NCI-H187 treated with DMSO at 0.1 percent for 48 hours (cell line): ENCODE measurements around the gene KCNG1.

Source experiments
- DNase-seq: peaks from one replicate; lab custom pipeline; 2025; lab: John Stamatoyannopoulos, UW

The KCNG1 gene

DNA sequence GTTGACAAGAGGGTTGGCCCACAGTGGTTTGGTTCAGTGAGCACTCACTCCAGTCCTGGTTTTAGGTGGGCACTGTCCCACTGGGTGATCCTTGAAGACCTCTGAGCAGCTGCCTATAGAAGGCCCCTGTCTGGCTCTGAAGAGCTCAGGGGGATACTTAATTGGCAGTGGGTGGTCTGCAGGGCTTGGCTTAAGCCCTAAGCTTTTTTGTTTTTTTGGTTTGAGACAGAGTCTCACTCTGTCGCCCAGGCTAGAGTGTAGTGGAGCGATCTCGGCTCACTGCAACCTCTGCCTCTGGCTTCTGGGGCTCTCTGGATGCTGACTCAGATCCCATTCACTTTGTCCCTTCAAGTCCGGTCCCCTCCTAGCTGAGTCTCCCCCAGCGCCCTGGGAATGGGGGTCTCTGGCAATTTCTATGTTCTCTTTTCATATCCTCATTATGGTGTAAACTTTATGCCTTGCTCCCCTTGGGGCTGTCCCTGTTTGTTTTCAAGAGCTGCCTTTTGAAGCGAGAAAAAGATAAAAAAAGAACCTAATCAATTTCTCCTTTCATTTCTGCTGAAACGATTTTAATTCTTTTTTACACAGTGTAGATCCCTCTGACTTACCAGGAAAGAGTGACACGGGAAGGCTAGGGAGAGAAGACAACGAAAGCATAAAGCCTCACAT, 12.2 kb upstream of the KCNG1 start:
- no peak for DNase-seq

DNA sequence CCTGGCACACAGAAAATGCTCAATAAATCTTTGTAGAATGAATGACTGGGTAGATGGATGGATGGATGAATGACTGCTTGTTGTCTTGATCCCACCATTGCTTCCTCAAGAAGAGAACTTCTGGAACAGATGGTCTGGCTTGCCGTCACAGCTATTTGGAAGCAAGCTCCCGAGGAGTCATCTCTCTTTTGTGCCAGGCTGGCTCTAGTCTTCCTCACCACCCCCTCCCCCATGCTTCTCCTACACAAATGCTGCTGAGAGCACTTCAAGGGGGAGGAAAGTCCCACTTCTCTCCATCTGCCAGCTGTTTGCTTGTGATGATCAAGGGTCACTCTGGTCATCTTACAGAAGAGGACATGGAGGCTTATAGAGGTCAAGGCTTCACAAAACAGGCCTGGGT, 11.6 kb upstream of the KCNG1 start:
- no peak for DNase-seq

DNA sequence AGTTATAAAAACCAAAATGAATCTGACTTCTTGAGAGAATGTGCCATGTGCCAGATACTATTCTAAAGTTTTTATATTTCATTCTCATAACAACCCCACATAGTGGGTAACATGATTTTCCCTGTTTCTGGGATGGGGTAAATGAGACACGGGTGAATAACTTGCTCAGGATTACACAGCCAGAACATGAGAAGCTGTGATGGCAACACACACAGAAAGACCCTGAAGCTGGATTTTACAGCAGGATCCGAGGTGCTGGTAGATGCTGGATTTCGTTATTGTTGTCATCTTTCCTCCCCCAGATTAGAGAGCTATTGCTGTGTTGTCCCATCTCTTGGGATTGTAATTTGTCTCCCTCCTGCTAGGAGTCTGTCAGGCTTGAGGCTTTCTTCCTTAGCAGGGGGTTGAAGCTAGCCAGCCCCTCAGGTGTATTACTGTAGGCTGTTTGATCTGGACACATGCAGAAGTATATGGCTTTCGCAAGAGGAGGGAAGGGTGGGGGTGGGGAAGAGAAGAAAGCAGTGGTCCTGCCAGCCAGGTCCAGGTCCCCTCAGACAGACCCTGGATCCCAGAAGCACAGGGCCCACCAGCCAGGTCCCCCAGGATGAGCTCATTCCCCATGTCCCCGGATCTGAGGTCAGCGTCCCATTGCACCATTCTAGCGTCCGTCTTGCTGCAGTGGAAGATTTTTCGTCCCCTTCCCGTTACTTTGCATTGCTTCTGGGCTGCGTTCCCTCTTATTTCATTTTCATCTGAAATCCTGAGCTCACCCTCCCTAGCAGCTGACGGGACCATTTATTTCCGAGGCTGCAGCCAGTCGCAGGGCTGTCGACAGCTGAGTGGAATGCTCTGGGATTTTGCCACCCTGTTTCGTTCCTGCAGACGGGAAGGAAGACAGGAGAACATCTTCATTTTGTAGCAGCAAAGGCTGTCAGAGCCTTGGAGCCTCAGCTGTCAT, 7.3 kb upstream of the KCNG1 start:
- no peak for DNase-seq

DNA sequence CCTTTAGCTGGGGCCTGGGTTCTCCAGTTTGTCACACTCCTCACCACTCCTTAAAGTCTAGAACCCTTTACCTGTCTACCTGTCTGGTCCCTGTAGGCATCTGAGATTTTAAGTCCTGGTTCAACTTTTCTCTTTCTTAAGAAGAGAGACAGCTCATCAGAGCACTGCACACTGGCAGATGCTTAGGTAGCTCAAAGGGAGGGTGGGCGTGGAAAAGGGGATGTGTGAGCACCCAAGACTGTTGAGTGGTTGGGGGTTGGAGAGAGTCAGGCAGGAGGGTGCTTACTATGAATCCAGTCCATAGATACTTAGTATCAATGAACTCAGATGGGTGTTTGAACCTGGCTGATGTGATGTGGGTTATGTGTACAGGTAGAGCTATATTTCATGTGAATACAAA, 6.6 kb upstream of the KCNG1 start:
- no peak for DNase-seq

DNA sequence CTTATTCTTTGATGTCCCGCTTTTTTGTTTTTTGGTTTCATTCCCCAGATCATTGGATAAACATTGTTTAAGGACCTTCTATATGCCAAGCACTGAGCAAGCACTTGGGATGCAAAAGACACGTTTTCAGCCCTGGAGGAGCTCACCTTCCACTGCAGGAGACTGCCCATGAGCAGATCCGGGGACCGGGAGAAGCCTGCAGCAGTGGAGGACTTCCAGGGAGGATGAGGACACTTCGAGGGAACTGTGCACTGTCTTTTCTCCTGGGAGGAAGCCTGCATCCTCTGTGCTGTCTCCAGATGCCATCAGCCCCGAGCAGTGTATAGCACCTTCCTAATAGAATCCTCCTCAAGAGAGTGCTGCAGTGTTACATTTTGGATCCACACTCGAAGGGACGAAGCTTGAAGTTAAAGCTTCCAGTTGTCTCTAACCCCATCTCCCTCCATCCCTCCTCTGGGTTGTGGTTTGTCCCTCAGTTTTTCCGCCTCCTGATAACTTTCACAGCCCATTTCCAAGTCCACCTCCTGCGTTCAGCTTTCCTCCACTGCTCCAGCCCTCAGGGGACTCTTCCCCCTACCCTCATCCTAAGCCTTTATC, 5.8 kb upstream of the KCNG1 start:
- no peak for DNase-seq

GRCh38 chr20:51027035-51027795, 4.3 kb upstream of the KCNG1 start:
- DNase-seq = no peak

DNA sequence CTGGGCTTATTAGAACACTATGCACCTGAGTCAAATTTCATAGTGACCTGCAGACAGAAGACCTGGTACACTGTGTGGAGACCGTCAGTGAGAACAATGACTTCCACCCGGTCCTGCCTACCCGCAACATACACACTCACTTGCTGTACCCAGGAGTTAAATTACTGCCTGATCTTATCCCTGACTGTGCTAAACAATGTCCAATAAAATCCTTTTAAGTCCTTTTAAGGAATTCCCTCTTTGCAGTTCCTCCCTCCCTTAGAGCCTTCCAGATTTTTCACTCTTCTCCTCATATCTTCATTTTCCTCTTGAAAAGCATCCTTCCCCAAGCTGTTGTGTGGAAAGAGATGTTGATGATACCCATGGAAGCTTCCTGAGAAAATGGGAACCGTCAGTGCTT, 3.4 kb upstream of the KCNG1 start:
- DNase-seq = no peak

DNA sequence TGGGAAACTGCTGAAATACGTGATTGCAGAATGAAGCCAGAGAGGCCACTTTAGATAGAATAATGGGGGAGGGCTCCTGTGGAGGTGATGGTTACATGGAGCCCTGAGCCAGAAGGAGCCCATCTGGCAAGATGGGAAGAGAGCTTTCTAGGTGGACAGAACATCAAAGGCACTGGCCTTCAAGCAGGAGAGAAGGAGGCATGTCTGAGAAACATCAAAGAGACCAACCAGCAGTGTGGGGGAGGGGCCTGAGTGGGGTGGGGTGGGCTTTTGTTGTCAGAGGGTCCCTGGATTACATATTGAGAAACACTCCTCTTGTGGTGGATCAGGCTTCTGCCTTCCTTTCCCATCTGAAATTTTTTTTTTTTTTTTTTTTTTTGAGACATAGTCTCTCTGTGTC, 1.9 kb upstream of the KCNG1 start:
- no peak for DNase-seq

GRCh38 chr20:51023617-51024155, 779 bp upstream of the KCNG1 start:
- no peak for DNase-seq

DNA sequence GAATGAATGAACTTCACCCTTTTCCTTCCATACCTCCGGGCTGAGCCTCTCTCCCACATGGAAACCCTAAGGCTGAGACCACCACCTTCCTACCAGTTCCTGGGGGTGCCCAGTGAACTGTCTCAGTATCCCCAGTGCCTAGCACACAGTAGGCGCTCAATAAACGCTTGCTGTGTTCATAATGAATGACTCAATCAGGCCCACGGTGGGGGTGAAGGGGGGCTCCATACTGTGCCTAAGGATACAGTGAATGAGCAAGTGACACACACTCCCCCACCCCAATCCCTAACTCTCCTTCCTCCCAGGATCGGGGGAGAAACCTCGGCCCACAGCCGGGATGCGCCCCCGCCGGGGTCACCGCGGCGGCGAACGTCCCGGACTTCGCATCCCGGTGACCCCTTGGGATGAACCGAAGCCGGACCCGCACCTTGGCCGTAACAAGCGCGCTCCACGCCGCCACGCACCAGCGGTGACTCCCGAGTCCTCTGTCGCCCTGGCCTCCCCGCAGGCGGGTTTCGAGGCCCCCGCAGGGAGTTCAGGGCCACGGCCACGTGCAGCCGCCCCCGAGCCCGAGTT, 592 bp downstream of the KCNG1 start:
- no peak for DNase-seq

DNA sequence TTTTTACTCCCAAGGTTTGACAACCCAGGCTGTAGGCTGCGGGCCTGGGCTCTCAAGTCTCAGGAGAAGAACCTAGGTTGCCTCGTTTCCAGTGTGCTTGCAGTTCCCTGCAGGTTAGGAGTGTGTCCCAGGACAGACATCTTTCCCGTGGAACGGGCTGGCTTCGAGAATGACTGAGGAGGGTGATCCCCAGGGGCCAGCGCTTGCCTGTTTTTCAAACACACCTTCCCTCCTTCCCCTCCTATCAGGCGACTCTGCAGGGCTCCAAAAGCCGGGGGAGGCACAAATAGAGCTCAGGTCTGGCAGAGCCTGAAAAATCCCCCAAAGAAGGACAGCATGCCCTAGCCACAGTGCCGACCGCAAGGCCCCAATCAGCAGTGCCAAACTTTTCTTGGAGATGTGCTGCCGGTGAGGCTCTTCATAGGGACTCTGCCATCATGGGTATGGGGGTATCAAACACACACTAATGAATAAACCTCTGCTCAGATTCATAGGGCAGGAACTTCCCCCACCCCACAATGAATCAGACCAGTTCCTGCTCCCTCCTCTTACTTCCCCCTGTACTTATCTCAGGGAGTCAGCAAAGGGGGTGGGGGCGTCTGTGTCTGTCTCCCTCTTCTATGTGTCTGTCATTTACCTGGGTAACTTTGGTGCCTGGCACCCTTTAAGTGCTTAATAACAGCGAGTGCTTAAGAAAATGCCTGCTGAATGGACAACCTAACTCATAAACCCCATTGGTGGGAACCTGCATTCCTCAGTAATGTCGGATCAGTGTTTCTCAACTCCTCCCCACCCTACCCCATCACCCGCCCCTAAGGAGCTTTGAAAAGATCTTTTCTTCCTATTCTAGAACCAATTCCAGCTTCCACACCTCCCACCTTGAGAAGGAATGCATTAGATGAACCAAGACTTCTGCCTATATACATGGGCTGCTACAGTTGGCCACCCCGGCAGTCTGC, 1.6 kb downstream of the KCNG1 start:
- DNase-seq = no peak

DNA sequence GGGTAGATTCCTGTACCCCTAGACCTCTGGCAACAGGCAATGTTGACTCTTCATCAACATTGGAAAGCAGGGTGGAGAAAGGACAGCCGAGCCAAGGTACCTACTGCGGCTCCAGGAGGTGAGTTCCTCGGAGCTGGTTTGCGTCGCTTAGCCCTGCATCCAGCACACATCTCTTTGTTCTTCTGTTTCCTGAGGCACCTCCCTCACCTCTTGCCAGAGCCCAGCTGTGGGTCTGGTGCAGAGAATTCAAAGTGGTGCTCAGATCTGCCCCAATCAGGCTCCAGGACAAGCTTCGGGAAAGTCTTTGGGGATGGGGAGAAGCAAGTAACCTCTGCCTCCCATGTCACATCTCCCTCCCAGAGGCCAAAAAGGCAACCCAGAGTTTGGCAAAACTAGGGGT, 2.2 kb downstream of the KCNG1 start:
- no peak for DNase-seq

GRCh38 chr20:51019656-51020592, 3.0 kb downstream of the KCNG1 start:
- no peak for DNase-seq

DNA sequence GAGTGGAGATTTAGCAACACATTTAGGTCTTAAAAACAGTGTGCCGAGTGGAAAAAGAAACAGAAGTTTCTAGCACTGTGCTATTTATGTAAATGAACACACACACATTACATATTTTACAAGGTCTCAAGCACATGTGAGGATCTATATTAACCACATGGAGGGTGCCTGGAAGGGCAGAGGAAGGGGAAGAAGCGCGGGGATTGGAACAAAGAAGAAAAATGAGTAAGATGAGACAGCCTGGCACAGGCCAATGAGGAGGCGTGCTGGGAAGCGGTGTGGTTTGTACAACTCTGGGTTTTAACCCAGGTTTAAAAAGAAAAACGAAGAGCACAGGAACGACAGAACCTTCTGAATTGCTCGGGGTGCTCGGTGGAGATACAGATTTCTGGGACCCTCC, 5.7 kb downstream of the KCNG1 start:
- DNase-seq = no peak

- DNase-seq = no peak
Measured at GRCh38 chr20:51016521-51016920, 6.4 kb downstream of the KCNG1 start.

DNA sequence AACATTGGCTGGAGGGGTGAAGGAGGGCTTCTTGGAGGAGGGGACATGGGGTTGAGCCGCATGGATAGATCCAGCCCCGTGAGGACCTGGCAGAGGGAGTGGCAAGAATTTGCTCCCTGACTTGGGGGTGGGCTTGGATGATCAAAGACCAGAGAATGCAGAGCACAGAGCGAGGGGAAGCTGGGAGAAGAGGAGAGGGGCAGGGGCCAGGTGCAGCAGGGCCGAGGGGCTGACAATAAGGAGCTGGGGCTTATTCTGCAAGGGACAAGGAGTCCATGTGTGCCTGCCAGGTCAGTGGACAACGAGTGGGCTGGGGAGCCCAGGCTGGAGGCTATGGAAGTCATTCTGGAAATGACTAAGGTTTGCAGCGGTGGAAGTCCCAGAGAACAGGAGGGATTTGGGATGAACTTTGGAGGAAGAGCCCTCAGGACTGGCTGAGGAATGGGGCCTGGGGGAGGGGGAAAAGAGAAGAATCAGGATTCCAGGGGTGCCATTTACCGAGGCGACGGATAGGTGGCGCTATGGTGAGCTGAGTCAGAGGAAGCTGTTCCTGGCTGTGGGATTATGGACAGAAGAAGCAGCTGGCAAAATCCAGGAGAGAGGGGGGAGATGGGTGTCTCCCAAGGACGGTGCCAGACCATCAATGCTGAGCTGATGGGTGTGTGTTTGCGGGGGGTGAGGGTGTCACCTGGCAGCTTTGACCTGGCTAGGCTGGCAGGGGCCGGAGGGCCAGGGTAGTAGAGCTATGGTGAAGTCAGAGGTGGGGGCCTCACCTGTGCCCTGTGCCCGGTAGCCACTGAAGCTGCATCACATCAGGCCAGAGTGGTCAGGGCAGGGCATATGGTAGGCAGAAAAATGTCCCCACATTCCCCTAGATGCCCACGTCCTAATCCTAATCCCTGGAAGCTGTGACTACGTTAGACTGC, 7.8 kb downstream of the KCNG1 start:
- DNase-seq = no peak

DNA sequence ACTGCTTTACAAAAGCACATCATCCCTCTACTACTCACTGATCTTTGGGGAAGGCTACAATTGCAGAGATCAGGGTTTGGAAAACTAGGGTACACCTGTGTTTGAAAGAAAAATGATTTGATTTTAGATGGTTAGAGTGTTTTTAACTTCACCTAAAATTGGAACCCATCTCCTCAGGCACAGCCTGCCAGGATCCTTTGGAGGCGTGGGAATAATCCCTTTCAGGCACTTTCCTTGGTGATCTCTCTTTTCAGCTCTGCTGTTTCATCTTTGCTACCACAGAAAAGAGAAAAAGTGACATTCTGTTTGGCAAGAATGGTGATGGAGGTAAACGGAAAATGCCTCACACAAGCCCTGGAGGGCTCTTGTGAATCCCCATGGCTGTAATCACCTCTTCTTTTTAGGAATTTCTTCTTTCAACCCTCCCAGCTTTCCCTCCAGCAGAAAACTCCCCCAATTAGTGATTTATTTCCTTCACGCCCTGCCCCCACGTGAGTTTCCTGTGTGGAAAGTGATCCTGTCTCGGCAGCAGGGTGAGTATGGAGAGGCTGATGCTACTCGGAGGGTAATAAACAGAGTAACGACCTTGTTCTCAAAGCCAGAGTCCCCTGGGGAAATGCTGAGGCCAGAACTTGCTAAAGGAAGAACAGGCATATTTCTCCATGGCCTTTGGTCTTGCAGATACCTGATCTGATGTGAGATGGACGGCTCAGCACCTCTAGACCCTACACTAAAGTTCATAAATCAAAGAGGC, 9.2 kb downstream of the KCNG1 start:
- DNase-seq = no peak

DNA sequence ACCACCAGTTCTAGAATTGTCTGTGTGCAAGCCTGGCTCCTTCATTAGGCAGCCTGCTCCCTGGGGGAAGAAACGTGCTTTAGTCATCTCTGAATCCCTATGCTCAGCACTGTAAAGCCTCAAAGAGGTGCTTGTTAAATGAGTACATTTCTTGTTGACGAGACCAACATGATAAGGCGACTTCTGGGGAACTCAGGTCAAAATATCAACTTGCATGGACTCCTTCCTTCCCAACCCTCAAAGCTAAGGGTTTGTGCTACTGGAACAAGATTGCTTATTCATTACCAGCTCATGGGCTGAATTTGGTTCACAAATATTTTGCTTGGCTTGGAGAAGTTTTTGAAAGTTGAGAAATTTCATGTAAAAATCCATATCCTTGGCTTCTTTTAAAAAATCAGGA, 10.6 kb downstream of the KCNG1 start:
- DNase-seq = no peak
